Measurements from ENCODE around the gene ALOXE3.

The ALOXE3 gene

GRCh38 chr17:8100763-8101162 is 17.6 kb downstream of the ALOXE3 start:
- H3K79me1 ChIP-seq (ENCODE audit: low read length) = no peaks in the 10 kb centered on the region
- no peak overlapping the region for H4K12ac ChIP-seq (ENCODE audit: low read depth, low read length)
- no peaks in the 10 kb centered on the region for H3K36me3 ChIP-seq (ENCODE audit: control insufficient read depth in 1 of 2, insufficient read depth in 2 of 2, low read length in 2 of 2)
- no peak for DNase-seq
- H2AK5ac ChIP-seq (ENCODE audit: low read length) = no peak overlapping the region
- no peaks in the 10 kb centered on the region for H3K27me3 ChIP-seq (ENCODE audit: insufficient read depth, low read length)
- H2BK5ac ChIP-seq (ENCODE audit: low read depth, low read length, poor library complexity) = no peak overlapping the region
- H3K9ac ChIP-seq (ENCODE audit: low read length) = no peak overlapping the region
- no peak overlapping the region for H2BK120ac ChIP-seq (ENCODE audit: insufficient read depth, low read length, poor library complexity)
- no peak overlapping the region for H2AFZ ChIP-seq (ENCODE audit: insufficient read depth, low read length, poor library complexity)
- H3K4me1 ChIP-seq (ENCODE audit: control insufficient read depth in 1 of 2, insufficient read depth in 2 of 2, low read length in 2 of 2) = no peaks in the 10 kb centered on the region
- H2BK12ac ChIP-seq (ENCODE audit: low read length) = no peak overlapping the region
- no peak overlapping the region for H3K27ac ChIP-seq (ENCODE audit: low read depth, low read length)
- H3K4ac ChIP-seq (ENCODE audit: low read depth, low read length) = no peak overlapping the region
- no peak overlapping the region for H3K23ac ChIP-seq (ENCODE audit: low read length)
- no peak overlapping the region for H4K8ac ChIP-seq (ENCODE audit: low read depth, low read length)
- no CpG with 5 or more reads among the region's 2 CpGs for WGBS (ENCODE audit: extremely low coverage, insufficient coverage, insufficient read length)
- no peaks in the 10 kb centered on the region for H3K79me2 ChIP-seq (ENCODE audit: control insufficient read depth, insufficient read depth, low read length, poor library complexity)
- no peak overlapping the region for H3K4me2 ChIP-seq (ENCODE audit: low read length)
- H3K14ac ChIP-seq (ENCODE audit: low read length) = no peak overlapping the region
- no peak overlapping the region for H3K18ac ChIP-seq (ENCODE audit: low read length)
- no peak overlapping the region for H4K91ac ChIP-seq (ENCODE audit: low read depth, low read length)
- no peaks in the 10 kb centered on the region for H3K9me3 ChIP-seq (ENCODE audit: insufficient read depth, low read depth, low read length)
- H3K4me3 ChIP-seq (ENCODE audit: low read depth, low read length) = no peak overlapping the region

- no peak overlapping the region for H3K27ac ChIP-seq (ENCODE audit: low read depth, low read length)
- no peaks in the 10 kb centered on the region for H3K36me3 ChIP-seq (ENCODE audit: control insufficient read depth in 1 of 2, insufficient read depth in 2 of 2, low read length in 2 of 2)
- H3K27me3 ChIP-seq (ENCODE audit: insufficient read depth, low read length) = no peaks in the 10 kb centered on the region
- H3K18ac ChIP-seq (ENCODE audit: low read length) = no peak overlapping the region
- no peak overlapping the region for H3K4ac ChIP-seq (ENCODE audit: low read depth, low read length)
- H3K9ac ChIP-seq (ENCODE audit: low read length) = no peak overlapping the region
- no peak overlapping the region for H2AK5ac ChIP-seq (ENCODE audit: low read length)
- H2BK12ac ChIP-seq (ENCODE audit: low read length) = no peak overlapping the region
- no peak overlapping the region for H3K4me2 ChIP-seq (ENCODE audit: low read length)
- no peaks in the 10 kb centered on the region for H3K79me2 ChIP-seq (ENCODE audit: control insufficient read depth, insufficient read depth, low read length, poor library complexity)
- no peak overlapping the region for H2BK5ac ChIP-seq (ENCODE audit: low read depth, low read length, poor library complexity)
- H2AFZ ChIP-seq (ENCODE audit: insufficient read depth, low read length, poor library complexity) = no peak overlapping the region
- no peak overlapping the region for H3K4me3 ChIP-seq (ENCODE audit: low read depth, low read length)
- H4K8ac ChIP-seq (ENCODE audit: low read depth, low read length) = no peak overlapping the region
- no peaks in the 10 kb centered on the region for H3K79me1 ChIP-seq (ENCODE audit: low read length)
- H4K91ac ChIP-seq (ENCODE audit: low read depth, low read length) = no peak overlapping the region
- H2BK120ac ChIP-seq (ENCODE audit: insufficient read depth, low read length, poor library complexity) = no peak overlapping the region
- no peaks in the 10 kb centered on the region for H3K4me1 ChIP-seq (ENCODE audit: control insufficient read depth in 1 of 2, insufficient read depth in 2 of 2, low read length in 2 of 2)
- no CpG with 5 or more reads among the region's 2 CpGs for WGBS (ENCODE audit: extremely low coverage, insufficient coverage, insufficient read length)
- H3K9me3 ChIP-seq (ENCODE audit: insufficient read depth, low read depth, low read length) = no peaks in the 10 kb centered on the region
- no peak overlapping the region for H3K14ac ChIP-seq (ENCODE audit: low read length)
- H3K23ac ChIP-seq (ENCODE audit: low read length) = no peak overlapping the region
- no peak overlapping the region for H4K12ac ChIP-seq (ENCODE audit: low read depth, low read length)
- no peak for DNase-seq
These were observed 18.2 kb downstream of the ALOXE3 start for GRCh38 chr17:8100111-8100510.

GRCh38 chr17:8096541-8096940 is 21.8 kb downstream of the ALOXE3 start:
- H3K27ac ChIP-seq (ENCODE audit: low read depth, low read length) = no peak overlapping the region
- H2AK5ac ChIP-seq (ENCODE audit: low read length) = no peak overlapping the region
- no peaks in the 10 kb centered on the region for H3K36me3 ChIP-seq (ENCODE audit: control insufficient read depth in 1 of 2, insufficient read depth in 2 of 2, low read length in 2 of 2)
- H3K9me3 ChIP-seq (ENCODE audit: insufficient read depth, low read depth, low read length) = no peaks in the 10 kb centered on the region
- no peaks in the 10 kb centered on the region for H3K27me3 ChIP-seq (ENCODE audit: insufficient read depth, low read length)
- no peak overlapping the region for H3K18ac ChIP-seq (ENCODE audit: low read length)
- H2BK5ac ChIP-seq (ENCODE audit: low read depth, low read length, poor library complexity) = no peak overlapping the region
- WGBS (ENCODE audit: extremely low coverage, insufficient coverage, insufficient read length) = no CpG with 5 or more reads among the region's 8 CpGs
- no peak overlapping the region for H3K4me3 ChIP-seq (ENCODE audit: low read depth, low read length)
- H4K12ac ChIP-seq (ENCODE audit: low read depth, low read length) = no peak overlapping the region
- no peak overlapping the region for H2BK120ac ChIP-seq (ENCODE audit: insufficient read depth, low read length, poor library complexity)
- no peak overlapping the region for H3K4ac ChIP-seq (ENCODE audit: low read depth, low read length)
- H4K91ac ChIP-seq (ENCODE audit: low read depth, low read length) = no peak overlapping the region
- no peak overlapping the region for H3K4me2 ChIP-seq (ENCODE audit: low read length)
- H2BK12ac ChIP-seq (ENCODE audit: low read length) = no peak overlapping the region
- H3K79me2 ChIP-seq (ENCODE audit: control insufficient read depth, insufficient read depth, low read length, poor library complexity) = no peaks in the 10 kb centered on the region
- no peaks in the 10 kb centered on the region for H3K79me1 ChIP-seq (ENCODE audit: low read length)
- no peak overlapping the region for H2AFZ ChIP-seq (ENCODE audit: insufficient read depth, low read length, poor library complexity)
- no peaks in the 10 kb centered on the region for H3K4me1 ChIP-seq (ENCODE audit: control insufficient read depth in 1 of 2, insufficient read depth in 2 of 2, low read length in 2 of 2)
- no peak for DNase-seq
- H3K9ac ChIP-seq (ENCODE audit: low read length) = no peak overlapping the region
- H3K23ac ChIP-seq (ENCODE audit: low read length) = no peak overlapping the region
- no peak overlapping the region for H4K8ac ChIP-seq (ENCODE audit: low read depth, low read length)
- H3K14ac ChIP-seq (ENCODE audit: low read length) = no peak overlapping the region

DNA sequence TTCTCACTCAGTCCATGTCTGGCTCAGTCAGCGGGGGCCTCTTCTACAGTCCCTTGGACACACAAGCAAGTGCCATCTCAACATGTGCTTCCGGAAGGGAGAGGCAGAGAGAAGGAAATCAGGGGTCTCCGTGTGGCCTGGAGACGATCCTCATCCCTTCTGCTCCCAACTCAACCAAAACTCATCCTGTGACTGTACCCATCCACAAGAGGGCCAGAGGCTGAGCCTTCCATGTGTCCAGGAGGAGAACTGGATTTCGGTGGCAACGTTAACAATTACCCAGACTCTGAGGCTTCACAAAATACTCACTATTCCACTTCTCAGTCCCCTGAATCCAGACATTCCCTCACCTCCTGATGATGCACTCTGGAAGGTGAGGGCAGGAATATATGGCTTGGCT is 23.0 kb downstream of the ALOXE3 start:
- Histone ChIP-seq H3K23ac (ENCODE audit: low read length) (no peak overlapping the region), H3K14ac (ENCODE audit: low read length) (no peak overlapping the region), H4K12ac (ENCODE audit: low read depth, low read length) (no peak overlapping the region), H3K79me2 (ENCODE audit: control insufficient read depth, insufficient read depth, low read length, poor library complexity) (no peaks in the 10 kb centered on the region), H3K4me2 (ENCODE audit: low read length) (no peak overlapping the region), H3K4me1 (ENCODE audit: control insufficient read depth in 1 of 2, insufficient read depth in 2 of 2, low read length in 2 of 2) (no peaks in the 10 kb centered on the region), H3K4me3 (ENCODE audit: low read depth, low read length) (no peak overlapping the region), H2AK5ac (ENCODE audit: low read length) (no peak overlapping the region), H3K79me1 (ENCODE audit: low read length) (no peaks in the 10 kb centered on the region), H3K27me3 (ENCODE audit: insufficient read depth, low read length) (no peaks in the 10 kb centered on the region), H3K27ac (ENCODE audit: low read depth, low read length) (no peak overlapping the region), H2AFZ (ENCODE audit: insufficient read depth, low read length, poor library complexity) (no peak overlapping the region), H3K18ac (ENCODE audit: low read length) (no peak overlapping the region), H2BK5ac (ENCODE audit: low read depth, low read length, poor library complexity) (no peak overlapping the region), H3K9me3 (ENCODE audit: insufficient read depth, low read depth, low read length) (peaks cover 3% of the 10 kb centered on the region), H3K36me3 (ENCODE audit: control insufficient read depth in 1 of 2, insufficient read depth in 2 of 2, low read length in 2 of 2) (no peaks in the 10 kb centered on the region), H2BK120ac (ENCODE audit: insufficient read depth, low read length, poor library complexity) (no peak overlapping the region), H3K9ac (ENCODE audit: low read length) (no peak overlapping the region), H4K91ac (ENCODE audit: low read depth, low read length) (no peak overlapping the region), H2BK12ac (ENCODE audit: low read length) (no peak overlapping the region), H4K8ac (ENCODE audit: low read depth, low read length) (no peak overlapping the region), H3K4ac (ENCODE audit: low read depth, low read length) (no peak overlapping the region)
- WGBS (ENCODE audit: extremely low coverage, insufficient coverage, insufficient read length) = no CpG with 5 or more reads among the region's 6 CpGs
- DNase-seq = no peak

Measured in trophoblast cell (in vitro differentiated cells and primary cell).